Left ventricle myocardium inferior (tissue), 1 donor: Measurements from ENCODE around the gene TRIM32. TPM values are rescaled to one million over a fixed set of nuclear protein-coding genes. Genes with fewer than 3 reads are reported as not detected.
"Not testable (repeated sequence)": the region's sequence is repeated elsewhere in the genome, so short reads cannot be mapped to it uniquely, and the experiment has no call there.

ENCODE experiments used
- DNase-seq: peaks from one replicate; pipeline ENCODE4 v3.0.0-alpha.2; 2020
- H3K27ac ChIP-seq: fragments of 200-600 bp; replicated peaks from 2 replicates; pipeline ENCODE4 v1.8.0; 2021
- H3K27me3 ChIP-seq: fragments of 200-600 bp; 2 replicates; pipeline ENCODE4 v1.8.0; 2021; ENCODE audit warnings: low read depth
- H3K36me3 ChIP-seq: fragments of 200-600 bp; 2 replicates; pipeline ENCODE4 v1.8.0; 2021
- H3K4me1 ChIP-seq: fragments of 200-600 bp; 2 replicates; pipeline ENCODE4 v1.8.0; 2021
- H3K4me3 ChIP-seq: fragments of 200-600 bp; 2 replicates; pipeline ENCODE4 v1.8.0; 2021; ENCODE audit warnings: mild to moderate bottlenecking, moderate library complexity
- H3K9me3 ChIP-seq: fragments of 200-600 bp; replicated peaks from 2 replicates; pipeline ENCODE4 v1.8.0; 2021
- intact Hi-C: fragments of 100-400 bp; cut with micrococcal nuclease; formaldehyde crosslinking; loops from one replicate; pipeline ENCODE4 v1.11.0; 2022
- total RNA-seq: library from RNA; stranded (reverse); fragmentation: NEBNext Ultra II Directional; extraction: Animal tissue kit (Norgen Biotek cat#: 25700); gene quantifications from one replicate; pipeline ENCODE4 v1.2.1, GENCODE V29; 2021
- TF ChIP-seq, protein P1 (sequence below): fragments of 200-600 bp; IDR thresholded peaks from 2 replicates; pipeline ENCODE4 v1.8.0; 2021; ENCODE audit warnings: antibody characterized with exemption, mild to moderate bottlenecking, borderline replicate concordance
- donor health status: DM: no; HTN: yes; CAD: no; lungs with severe emphysema.

TRIM32 gene
- total RNA-seq, 1 donor from 2014 or later, result 14.9 TPM

DNA sequence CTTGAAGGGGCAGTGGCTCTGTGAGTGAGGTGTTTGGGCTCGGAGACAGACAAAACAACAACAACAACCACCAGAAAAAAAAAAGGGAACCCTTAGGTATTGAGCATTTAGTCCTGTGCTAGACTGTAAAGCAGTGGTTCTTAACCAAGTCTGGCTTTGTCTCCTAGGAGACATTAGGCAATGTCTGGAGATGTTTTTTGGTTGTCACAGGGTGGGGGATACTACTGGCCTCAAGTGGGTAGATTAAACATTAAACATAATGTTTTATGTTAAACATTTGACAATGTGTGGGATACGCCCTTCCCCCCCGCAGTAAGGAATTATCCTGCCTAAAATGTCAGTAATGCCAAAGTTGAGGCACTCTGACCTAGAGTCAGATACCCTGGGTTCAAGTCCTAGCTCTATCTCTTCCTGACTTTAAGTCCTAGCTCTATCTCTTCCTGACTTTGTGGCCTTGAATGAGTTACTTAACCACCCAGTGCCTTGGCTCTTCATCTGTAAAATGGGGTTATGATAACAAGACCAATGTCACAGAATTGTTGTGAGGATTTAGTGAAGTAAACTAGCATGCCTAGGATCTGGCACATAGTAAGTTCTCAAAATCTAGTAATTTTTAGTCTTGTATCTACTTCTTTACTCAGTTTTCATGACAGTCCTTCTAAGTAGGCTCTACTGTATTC is 1.8 kb downstream of the TRIM32 start:
- intact Hi-C loops, result no loop called here
- Histone ChIP-seq H3K4me1 (peaks cover 77% of the 10 kb centered on the region), H3K36me3 (no peaks in the 10 kb centered on the region), H3K27me3 (no peaks in the 10 kb centered on the region), H3K27ac (no peak overlapping the region), H3K9me3 (no peaks in the 10 kb centered on the region), H3K4me3 (peak overlapping the region; percentile 84)
- TF ChIP-seq, protein P1, sequence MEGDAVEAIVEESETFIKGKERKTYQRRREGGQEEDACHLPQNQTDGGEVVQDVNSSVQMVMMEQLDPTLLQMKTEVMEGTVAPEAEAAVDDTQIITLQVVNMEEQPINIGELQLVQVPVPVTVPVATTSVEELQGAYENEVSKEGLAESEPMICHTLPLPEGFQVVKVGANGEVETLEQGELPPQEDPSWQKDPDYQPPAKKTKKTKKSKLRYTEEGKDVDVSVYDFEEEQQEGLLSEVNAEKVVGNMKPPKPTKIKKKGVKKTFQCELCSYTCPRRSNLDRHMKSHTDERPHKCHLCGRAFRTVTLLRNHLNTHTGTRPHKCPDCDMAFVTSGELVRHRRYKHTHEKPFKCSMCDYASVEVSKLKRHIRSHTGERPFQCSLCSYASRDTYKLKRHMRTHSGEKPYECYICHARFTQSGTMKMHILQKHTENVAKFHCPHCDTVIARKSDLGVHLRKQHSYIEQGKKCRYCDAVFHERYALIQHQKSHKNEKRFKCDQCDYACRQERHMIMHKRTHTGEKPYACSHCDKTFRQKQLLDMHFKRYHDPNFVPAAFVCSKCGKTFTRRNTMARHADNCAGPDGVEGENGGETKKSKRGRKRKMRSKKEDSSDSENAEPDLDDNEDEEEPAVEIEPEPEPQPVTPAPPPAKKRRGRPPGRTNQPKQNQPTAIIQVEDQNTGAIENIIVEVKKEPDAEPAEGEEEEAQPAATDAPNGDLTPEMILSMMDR, result no peak
- no peak for DNase-seq

DNA sequence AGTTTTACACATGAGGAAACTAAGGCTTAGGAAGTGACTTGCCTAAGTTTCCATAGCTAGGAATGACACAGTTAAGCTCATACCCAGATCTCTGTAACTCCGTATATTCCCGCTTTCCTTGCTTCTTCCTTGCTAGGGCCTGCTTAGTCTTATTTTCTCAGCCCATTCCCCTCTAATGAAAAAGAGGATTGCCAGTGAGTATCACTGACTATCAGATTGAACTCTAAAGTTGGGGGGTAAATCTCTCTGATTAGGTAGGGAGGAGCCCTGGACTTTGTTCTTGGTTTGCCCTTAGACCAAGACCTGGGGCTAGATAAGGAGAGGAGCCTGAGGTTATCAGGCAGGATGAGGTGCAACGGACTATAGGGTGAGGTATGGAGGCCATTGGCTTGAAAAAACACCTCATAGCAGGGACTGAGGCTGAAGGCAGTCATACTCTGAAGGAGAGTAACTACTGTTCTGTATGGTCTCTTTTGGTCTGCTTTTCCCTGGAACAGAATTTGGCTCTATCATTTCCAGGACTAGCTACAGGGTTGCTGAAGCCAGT is 2.5 kb downstream of the TRIM32 start:
- TF ChIP-seq, protein P1, result no peak
- no peak overlapping the region for H3K4me3 ChIP-seq
- H3K4me1 ChIP-seq, result peaks cover 81% of the 10 kb centered on the region
- H3K9me3 ChIP-seq, result no peaks in the 10 kb centered on the region
- no peaks in the 10 kb centered on the region for H3K27me3 ChIP-seq
- intact Hi-C loops, result no loop called here
- H3K36me3 ChIP-seq, result no peaks in the 10 kb centered on the region
- H3K27ac ChIP-seq, result no peak overlapping the region
- DNase-seq, result no peak

DNA sequence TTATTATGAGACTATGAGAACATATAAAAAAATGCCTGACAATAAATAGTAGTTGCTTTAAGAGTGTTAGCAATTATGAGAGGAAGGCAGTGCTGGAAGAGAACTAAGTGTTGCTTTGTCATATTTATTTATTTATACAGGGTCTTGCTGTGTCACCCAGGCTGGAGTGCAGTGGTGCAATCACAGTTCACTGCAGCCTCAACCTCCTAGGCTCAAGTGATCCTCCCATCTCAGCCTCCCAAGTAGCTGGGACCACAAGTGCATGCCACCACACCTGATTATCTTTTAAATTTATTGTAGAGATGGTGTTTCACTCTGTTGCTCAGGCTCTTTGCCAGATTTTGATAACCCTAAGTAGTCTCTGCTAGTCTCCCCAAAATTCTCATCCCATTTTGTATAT is 3.7 kb downstream of the TRIM32 start:
- DNase-seq, intact Hi-C loops, H3K4me3 ChIP-seq, H3K27me3 ChIP-seq, H3K9me3 ChIP-seq, H3K27ac ChIP-seq, H3K36me3 ChIP-seq: not testable (repeated sequence)
- H3K4me1 ChIP-seq, result peaks cover 93% of the 10 kb centered on the region

DNA sequence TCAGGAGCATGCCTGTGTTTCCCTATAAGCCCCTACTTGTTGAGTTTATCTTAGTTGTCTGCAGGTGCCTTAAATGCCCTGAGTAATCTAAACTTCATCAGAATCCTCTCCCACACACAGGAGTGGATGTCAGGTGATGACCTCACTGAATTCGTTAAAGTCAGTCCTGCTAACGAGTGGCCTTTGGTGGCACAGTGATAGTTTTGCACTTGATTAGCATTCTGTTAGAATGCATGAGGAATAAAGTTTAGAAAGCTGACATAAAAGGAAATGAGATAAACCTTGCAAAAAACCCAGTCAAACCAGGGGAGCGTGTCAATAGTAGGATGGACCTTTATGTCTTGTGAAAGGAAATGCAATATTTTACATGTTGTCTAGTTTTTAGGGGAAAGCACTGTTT is 4.5 kb downstream of the TRIM32 start:
- Histone ChIP-seq H3K4me1 (peaks cover 90% of the 10 kb centered on the region), H3K9me3 (no peaks in the 10 kb centered on the region), H3K27me3 (no peaks in the 10 kb centered on the region), H3K36me3 (no peaks in the 10 kb centered on the region), H3K27ac (no peak overlapping the region), H3K4me3 (no peak overlapping the region)
- TF ChIP-seq, protein P1, result no peak
- no peak for DNase-seq
- intact Hi-C loops, result no loop called here

DNA sequence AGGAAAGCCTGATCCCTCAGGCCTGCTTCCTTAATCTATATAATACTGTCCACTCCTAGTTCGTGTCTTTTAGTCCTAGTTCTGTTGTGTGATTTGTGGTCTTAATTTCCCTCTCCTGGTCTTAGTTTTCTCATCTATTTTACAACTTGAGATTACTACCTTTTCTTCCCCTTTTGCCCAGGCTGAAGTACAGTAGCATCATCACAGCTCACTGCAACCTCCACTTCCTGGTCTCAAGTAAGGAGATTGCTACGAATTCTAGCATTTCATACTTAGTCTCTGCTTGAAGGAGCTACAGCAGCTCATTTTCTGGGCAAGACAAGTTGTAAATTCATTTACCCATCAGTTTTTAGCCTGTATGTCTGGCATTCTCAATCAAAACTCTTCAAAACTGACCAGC is 5.5 kb downstream of the TRIM32 start:
- DNase-seq, result no peak
- Histone ChIP-seq H3K4me1 (peaks cover 80% of the 10 kb centered on the region), H3K4me3 (no peak overlapping the region), H3K27me3 (no peaks in the 10 kb centered on the region), H3K9me3 (no peaks in the 10 kb centered on the region), H3K27ac (no peak overlapping the region), H3K36me3 (peaks cover 3% of the 10 kb centered on the region)
- TF ChIP-seq, protein P1, result no peak
- intact Hi-C loops, result no loop called here

DNA sequence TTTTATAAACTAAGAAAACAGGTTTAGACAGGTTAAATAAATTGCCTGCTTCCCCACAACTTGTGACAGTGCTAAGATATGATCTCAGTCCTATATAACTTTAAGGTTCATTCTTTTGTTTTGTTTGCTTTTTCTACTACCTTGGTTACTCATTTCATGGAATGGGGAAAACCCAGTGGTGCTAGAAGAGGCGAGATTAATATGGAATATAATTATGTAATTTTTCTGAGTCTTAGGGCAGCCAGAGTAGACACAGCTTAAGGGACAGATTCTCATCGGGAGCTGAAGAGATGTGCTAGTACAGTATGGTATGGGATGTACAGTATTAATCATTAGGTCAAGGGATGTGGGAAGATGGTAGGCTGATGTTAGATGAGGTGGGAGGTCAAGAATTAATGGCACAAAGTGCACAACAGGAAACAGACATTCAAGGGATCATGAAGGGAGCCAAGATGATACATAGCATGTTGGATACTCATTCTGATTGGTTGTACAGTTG is 6.2 kb downstream of the TRIM32 start:
- intact Hi-C loops, result no loop called here
- TF ChIP-seq, protein P1, result no peak
- H3K4me3 ChIP-seq, result no peak overlapping the region

More for the DNA sequence above, 6.2 kb downstream of the TRIM32 start:
- Histone ChIP-seq H3K27ac (no peak overlapping the region), H3K4me1 (peaks cover 73% of the 10 kb centered on the region), H3K36me3 (peaks cover 10% of the 10 kb centered on the region), H3K9me3 (no peaks in the 10 kb centered on the region), H3K27me3 (no peaks in the 10 kb centered on the region)
- no peak for DNase-seq
